GM12878 (cell line): ENCODE results near the gene RALGAPA2. TPM values are rescaled to one million over a fixed set of nuclear protein-coding genes. Genes with fewer than 3 reads are reported as not detected.
A peak's percentile ranks its signal among the peaks of the same experiment; 100 is the strongest.

Experiments
- ATF7 ChIP-seq: fragments of 450-650 bp; IDR thresholded peaks from 2 replicates; pipeline ENCODE4 v1.6.1; 2016; ENCODE audit warnings: low read depth, mild to moderate bottlenecking
- BMI1 ChIP-seq: fragments of 450-650 bp; IDR thresholded peaks from 2 replicates; pipeline ENCODE4 v1.6.1; 2016; ENCODE audit warnings: mild to moderate bottlenecking, moderate library complexity, borderline replicate concordance
- FOXK2 ChIP-seq: fragments of 450-650 bp; IDR thresholded peaks from 2 replicates; pipeline ENCODE4 v1.6.1; 2017; ENCODE audit warnings: mild to moderate bottlenecking, moderate library complexity
- FOXM1 ChIP-seq: IDR thresholded peaks from 2 replicates; pipeline ENCODE4 v1.6.1; 2012; ENCODE audit warnings: low read depth, mild to moderate bottlenecking, inconsistent platforms, low read length, moderate library complexity
- GATAD2B ChIP-seq: fragments of 450-650 bp; conservative IDR thresholded peaks from 2 replicates; pipeline ENCODE4 v1.6.1; 2017; ENCODE audit warnings: low read depth, mild to moderate bottlenecking, moderate library complexity
- HDAC6 ChIP-seq: fragments of 200-600 bp; sonication (generic); IDR thresholded peaks from one replicate; pipeline ENCODE4 v1.8.0; 2017; ENCODE audit warnings: antibody characterized with exemption; ENCODE audit not compliant: unreplicated experiment
- MXI1 ChIP-seq: fragments of 150-350 bp; IDR thresholded peaks from 2 replicates; pipeline ENCODE4 v1.6.1; 2011; ENCODE audit warnings: low read depth, mild to moderate bottlenecking, inconsistent platforms, low read length, improper control_type of control experiment
- NFYA ChIP-seq: IDR thresholded peaks from 2 replicates; pipeline ENCODE4 v1.6.1; 2011; ENCODE audit warnings: low read depth, mild to moderate bottlenecking, low read length, improper control_type of control experiment, borderline replicate concordance
- NR2F1 ChIP-seq: fragments of 450-650 bp; conservative IDR thresholded peaks from 2 replicates; pipeline ENCODE4 v1.6.1; 2017; ENCODE audit warnings: mild to moderate bottlenecking
- POU2F2 ChIP-seq: IDR thresholded peaks from 3 replicates; pipeline ENCODE4 v1.6.1; 2011; ENCODE audit warnings: low read depth, mild to moderate bottlenecking, low read length, borderline replicate concordance
- RCOR1 ChIP-seq: conservative IDR thresholded peaks from 2 replicates; pipeline ENCODE4 v1.6.1; 2012; ENCODE audit warnings: low read depth, low read length, improper control_type of control experiment
- RUNX3 ChIP-seq: IDR thresholded peaks from 2 replicates; pipeline ENCODE4 v1.6.1; 2012; ENCODE audit warnings: low read length, inconsistent platforms
- SUPT20H ChIP-seq: IDR thresholded peaks from 2 replicates; pipeline ENCODE4 v1.6.1; 2011; ENCODE audit warnings: low read depth, mild to moderate bottlenecking, low read length, moderate library complexity, borderline replicate concordance; ENCODE audit not compliant: control insufficient read depth
- ZNF24 ChIP-seq: fragments of 450-650 bp; IDR thresholded peaks from 2 replicates; pipeline ENCODE4 v1.6.1; 2017; ENCODE audit warnings: antibody characterized with exemption, mild to moderate bottlenecking
- polyA plus RNA-seq, 11 experiments: library from polyadenylated mRNA; depleted of rRNA in 4 of 11; unstranded in 6 of 11; stranded (reverse) in 5 of 11; fragments of >200 nt; fragmentation: Nextera tagmentation in 4 of 11; fragmentation: Illumina TruSeq in 1 of 11; extraction: Ambion mirVana in 4 of 11; extraction: Trizol in 1 of 11; gene quantifications; 1 replicate in 1 of 11; 2 replicates in 10 of 11; pipeline versions ENCODE4 v1.2.1 to v1.2.3, GENCODE V29; 2011 to 2016; ENCODE audit warnings: inconsistent platforms in 2 of 11, missing spikeins in 2 of 11, low read depth in 1 of 11
- total RNA-seq, 4 experiments: library from RNA; depleted of rRNA in 3 of 4; stranded (reverse); fragments of >200 nt in 3 of 4; fragmentation: Illumina TruSeq in 1 of 4; extraction: Trizol in 1 of 4; gene quantifications; 2 replicates each; pipeline versions ENCODE4 v1.2.1 to v1.2.3, GENCODE V29; 2013 to 2021
- TF ChIP-seq, protein P1 (sequence below): IDR thresholded peaks from 2 replicates; pipeline ENCODE4 v1.6.1; 2012; ENCODE audit warnings: low read length, inconsistent platforms
- TF ChIP-seq, protein P2 (sequence below): IDR thresholded peaks from 2 replicates; pipeline ENCODE4 v1.6.1; 2012; ENCODE audit warnings: low read depth, low read length, improper control_type of control experiment
- TF ChIP-seq, protein P3 (sequence below): IDR thresholded peaks from 2 replicates; pipeline ENCODE4 v1.6.1; 2012; ENCODE audit warnings: mild to moderate bottlenecking, low read depth, low read length
- TF ChIP-seq, protein P4 (sequence below): fragments of 450-650 bp; formaldehyde crosslinking; IDR thresholded peaks from 2 replicates; pipeline ENCODE4 v1.5.0; 2022; ENCODE audit warnings: mild to moderate bottlenecking, missing genetic modification characterization
- TF ChIP-seq, protein P5 (sequence below): fragments of 450-650 bp; IDR thresholded peaks from 2 replicates; pipeline ENCODE4 v1.6.1; 2016; ENCODE audit warnings: mild to moderate bottlenecking

The RALGAPA2 gene
- total and polyA plus RNA-seq, 10 of the 15 experiments (the other 5 are each of a cell fraction or from before 2014, with no cell fraction given) = 2.9 to 29.4 (median 19.6) TPM

DNA sequence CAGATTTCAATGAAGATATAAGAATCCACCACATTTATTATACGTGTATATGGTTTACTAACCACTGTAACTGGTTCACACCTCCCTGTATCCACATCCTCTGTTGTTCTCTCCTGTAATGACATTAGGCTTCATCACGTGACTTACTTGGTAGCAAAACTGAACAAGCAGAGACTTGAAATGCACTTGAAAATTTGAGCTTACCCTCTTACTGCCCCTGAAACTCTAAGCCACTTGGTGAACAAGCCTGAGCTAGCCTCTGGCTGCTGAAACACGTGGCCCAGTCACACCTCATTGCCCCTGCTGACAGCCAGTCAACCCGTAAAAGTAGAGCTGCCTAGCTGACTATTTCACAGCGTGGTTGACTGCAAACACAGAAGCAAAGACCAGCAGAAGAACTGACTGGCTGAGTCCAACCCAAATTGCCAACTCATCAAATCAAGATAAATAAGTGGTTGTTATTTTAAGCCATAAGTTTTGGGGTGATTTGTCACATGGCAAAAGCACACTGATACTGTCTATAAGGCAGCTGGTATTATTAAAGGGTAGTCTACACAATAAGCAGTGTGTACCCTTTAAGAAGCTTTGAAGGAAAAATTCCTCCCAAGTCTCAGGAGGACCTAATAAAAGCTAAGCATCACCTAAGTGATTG is 109.0 kb downstream of the RALGAPA2 start (continued):
- TF ChIP-seq, protein P1, sequence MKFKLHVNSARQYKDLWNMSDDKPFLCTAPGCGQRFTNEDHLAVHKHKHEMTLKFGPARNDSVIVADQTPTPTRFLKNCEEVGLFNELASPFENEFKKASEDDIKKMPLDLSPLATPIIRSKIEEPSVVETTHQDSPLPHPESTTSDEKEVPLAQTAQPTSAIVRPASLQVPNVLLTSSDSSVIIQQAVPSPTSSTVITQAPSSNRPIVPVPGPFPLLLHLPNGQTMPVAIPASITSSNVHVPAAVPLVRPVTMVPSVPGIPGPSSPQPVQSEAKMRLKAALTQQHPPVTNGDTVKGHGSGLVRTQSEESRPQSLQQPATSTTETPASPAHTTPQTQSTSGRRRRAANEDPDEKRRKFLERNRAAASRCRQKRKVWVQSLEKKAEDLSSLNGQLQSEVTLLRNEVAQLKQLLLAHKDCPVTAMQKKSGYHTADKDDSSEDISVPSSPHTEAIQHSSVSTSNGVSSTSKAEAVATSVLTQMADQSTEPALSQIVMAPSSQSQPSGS = 0 out of 2 replicates have a peak, but pooled peaks have one; percentile 17
- 0 out of 2 replicates have a peak, but pooled peaks have one; percentile 35 for TF ChIP-seq ZNF24
- TF ChIP-seq, protein P2, sequence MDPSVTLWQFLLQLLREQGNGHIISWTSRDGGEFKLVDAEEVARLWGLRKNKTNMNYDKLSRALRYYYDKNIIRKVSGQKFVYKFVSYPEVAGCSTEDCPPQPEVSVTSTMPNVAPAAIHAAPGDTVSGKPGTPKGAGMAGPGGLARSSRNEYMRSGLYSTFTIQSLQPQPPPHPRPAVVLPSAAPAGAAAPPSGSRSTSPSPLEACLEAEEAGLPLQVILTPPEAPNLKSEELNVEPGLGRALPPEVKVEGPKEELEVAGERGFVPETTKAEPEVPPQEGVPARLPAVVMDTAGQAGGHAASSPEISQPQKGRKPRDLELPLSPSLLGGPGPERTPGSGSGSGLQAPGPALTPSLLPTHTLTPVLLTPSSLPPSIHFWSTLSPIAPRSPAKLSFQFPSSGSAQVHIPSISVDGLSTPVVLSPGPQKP = no peak
- TF ChIP-seq MXI1 = peak; percentile 90
- TF ChIP-seq NFYA = no peak
- TF ChIP-seq FOXK2 = peak; percentile 42; the same call in 1 of the 2 replicates
- peak; percentile 71 for TF ChIP-seq RUNX3
- TF ChIP-seq NR2F1 = peak; percentile 49
- TF ChIP-seq POU2F2 = no peak
- no peak; the same call in 1 of the 2 replicates for TF ChIP-seq GATAD2B
- TF ChIP-seq SUPT20H = no peak
- TF ChIP-seq ATF7 = peak; percentile 84
- 0 out of 2 replicates have a peak, but pooled peaks have one; percentile 45 for TF ChIP-seq RCOR1
- TF ChIP-seq BMI1 = no peak
- no peak for TF ChIP-seq HDAC6
- TF ChIP-seq, protein P3, sequence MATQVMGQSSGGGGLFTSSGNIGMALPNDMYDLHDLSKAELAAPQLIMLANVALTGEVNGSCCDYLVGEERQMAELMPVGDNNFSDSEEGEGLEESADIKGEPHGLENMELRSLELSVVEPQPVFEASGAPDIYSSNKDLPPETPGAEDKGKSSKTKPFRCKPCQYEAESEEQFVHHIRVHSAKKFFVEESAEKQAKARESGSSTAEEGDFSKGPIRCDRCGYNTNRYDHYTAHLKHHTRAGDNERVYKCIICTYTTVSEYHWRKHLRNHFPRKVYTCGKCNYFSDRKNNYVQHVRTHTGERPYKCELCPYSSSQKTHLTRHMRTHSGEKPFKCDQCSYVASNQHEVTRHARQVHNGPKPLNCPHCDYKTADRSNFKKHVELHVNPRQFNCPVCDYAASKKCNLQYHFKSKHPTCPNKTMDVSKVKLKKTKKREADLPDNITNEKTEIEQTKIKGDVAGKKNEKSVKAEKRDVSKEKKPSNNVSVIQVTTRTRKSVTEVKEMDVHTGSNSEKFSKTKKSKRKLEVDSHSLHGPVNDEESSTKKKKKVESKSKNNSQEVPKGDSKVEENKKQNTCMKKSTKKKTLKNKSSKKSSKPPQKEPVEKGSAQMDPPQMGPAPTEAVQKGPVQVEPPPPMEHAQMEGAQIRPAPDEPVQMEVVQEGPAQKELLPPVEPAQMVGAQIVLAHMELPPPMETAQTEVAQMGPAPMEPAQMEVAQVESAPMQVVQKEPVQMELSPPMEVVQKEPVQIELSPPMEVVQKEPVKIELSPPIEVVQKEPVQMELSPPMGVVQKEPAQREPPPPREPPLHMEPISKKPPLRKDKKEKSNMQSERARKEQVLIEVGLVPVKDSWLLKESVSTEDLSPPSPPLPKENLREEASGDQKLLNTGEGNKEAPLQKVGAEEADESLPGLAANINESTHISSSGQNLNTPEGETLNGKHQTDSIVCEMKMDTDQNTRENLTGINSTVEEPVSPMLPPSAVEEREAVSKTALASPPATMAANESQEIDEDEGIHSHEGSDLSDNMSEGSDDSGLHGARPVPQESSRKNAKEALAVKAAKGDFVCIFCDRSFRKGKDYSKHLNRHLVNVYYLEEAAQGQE = no peak
- TF ChIP-seq, protein P4, sequence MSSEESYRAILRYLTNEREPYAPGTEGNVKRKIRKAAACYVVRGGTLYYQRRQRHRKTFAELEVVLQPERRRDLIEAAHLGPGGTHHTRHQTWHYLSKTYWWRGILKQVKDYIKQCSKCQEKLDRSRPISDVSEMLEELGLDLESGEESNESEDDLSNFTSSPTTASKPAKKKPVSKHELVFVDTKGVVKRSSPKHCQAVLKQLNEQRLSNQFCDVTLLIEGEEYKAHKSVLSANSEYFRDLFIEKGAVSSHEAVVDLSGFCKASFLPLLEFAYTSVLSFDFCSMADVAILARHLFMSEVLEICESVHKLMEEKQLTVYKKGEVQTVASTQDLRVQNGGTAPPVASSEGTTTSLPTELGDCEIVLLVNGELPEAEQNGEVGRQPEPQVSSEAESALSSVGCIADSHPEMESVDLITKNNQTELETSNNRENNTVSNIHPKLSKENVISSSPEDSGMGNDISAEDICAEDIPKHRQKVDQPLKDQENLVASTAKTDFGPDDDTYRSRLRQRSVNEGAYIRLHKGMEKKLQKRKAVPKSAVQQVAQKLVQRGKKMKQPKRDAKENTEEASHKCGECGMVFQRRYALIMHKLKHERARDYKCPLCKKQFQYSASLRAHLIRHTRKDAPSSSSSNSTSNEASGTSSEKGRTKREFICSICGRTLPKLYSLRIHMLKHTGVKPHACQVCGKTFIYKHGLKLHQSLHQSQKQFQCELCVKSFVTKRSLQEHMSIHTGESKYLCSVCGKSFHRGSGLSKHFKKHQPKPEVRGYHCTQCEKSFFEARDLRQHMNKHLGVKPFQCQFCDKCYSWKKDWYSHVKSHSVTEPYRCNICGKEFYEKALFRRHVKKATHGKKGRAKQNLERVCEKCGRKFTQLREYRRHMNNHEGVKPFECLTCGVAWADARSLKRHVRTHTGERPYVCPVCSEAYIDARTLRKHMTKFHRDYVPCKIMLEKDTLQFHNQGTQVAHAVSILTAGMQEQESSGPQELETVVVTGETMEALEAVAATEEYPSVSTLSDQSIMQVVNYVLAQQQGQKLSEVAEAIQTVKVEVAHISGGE = peak; percentile 54; the same call in 1 of the 2 replicates
- TF ChIP-seq, protein P5, sequence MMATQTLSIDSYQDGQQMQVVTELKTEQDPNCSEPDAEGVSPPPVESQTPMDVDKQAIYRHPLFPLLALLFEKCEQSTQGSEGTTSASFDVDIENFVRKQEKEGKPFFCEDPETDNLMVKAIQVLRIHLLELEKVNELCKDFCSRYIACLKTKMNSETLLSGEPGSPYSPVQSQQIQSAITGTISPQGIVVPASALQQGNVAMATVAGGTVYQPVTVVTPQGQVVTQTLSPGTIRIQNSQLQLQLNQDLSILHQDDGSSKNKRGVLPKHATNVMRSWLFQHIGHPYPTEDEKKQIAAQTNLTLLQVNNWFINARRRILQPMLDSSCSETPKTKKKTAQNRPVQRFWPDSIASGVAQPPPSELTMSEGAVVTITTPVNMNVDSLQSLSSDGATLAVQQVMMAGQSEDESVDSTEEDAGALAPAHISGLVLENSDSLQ = peak; percentile 94
- TF ChIP-seq FOXM1 = no peak; the same call in 1 of the 2 replicates
